Fibroblast of gingiva (primary cell): ENCODE measurements around the gene TMEM92.
"Not testable (repeated sequence)": the region's sequence is repeated elsewhere in the genome, so short reads cannot be mapped to it uniquely, and the experiment has no call there.

Experiments
- DNase-seq: peaks from one replicate; pipeline ENCODE4 v3.0.0-alpha.2; 2011; ENCODE audit warnings: low read depth

The TMEM92 gene

DNA sequence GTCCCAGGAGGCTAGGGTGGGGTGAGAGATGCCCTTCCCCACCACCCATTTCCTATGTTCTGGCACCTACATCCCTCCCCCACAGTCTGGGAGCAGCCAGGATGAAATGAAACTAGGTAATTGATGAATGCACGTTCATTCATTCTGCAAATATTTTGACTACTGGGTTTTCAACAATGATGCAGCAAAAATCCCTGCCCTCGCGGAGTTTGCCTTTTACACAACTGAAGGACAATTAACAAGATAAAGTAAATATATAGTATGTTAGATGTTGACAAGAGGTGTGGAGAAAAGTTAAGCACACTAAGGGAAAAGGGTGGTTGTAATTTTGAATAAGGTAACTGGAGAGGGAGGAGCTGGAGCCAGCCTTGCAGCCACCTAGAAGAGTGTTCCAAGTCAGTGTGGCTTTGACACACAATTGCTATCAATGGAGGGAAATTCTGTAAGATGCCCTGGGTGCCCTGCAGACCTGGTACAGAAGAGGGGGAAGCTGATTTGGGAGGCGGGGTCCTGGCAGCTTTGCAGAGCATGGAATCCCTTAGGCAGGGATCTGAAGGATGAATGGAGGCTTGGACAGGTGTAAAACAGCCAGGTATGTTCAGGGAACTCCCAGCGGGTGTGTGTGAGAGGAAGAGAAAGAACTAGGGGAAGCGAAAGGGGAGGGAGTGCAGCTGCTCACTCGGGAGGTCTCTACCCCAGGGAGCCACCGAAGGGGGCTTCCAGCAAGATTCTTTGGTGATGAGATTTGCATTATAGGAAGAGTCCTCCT lies 2.5 kb downstream of the TMEM92 start:
- DNase-seq = no peak

- no peak for DNase-seq
Measured at GRCh38 chr17:50277357-50277754, 3.1 kb downstream of the TMEM92 start.

- no peak for DNase-seq
Measured at GRCh38 chr17:50278526-50279180, 4.4 kb downstream of the TMEM92 start.

GRCh38 chr17:50279181-50279526 lies 4.9 kb downstream of the TMEM92 start:
- DNase-seq = no peak

DNA sequence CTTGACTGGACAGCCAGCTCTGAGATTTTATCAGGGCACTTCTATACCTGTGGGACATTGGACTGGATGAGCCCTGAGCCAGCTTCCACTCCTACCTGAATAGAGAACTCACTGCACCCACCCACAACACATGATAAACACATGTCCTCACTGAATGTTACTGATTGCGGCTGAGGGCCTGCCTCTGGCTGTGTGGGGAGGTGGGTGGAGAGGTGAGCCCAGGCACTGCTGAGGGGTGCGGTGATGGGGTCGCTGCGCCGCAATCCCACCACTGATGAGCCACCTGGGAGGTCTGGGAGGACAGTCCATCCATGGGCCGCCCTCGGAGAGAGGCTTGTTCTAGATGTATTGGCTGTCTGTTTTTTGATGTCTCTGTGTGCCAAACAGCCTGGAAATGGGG lies 5.4 kb downstream of the TMEM92 start:
- DNase-seq = no peak

DNA sequence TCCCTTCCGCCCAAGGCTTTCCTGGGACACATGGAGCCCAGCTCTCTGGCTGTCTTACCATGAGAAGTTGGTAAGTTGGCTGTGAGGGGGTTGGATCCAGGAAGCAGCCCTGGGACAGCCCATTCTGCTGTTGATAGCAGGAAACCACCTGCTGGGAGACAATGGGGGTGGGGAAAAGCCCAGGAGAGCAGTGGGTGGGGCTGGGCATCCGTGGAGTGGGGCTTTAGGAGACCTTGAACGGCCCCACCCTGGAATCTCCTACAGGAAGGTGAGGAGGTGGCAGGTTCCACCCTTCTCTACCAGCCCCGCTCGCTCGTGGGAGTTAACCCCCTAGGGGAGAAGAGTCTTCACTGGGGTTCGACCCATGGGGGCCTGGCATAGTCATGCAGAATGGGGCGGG lies 5.8 kb downstream of the TMEM92 start:
- no peak for DNase-seq

GRCh38 chr17:50280801-50281441 lies 6.7 kb downstream of the TMEM92 start:
- DNase-seq = no peak

- no peak for DNase-seq
Measured at GRCh38 chr17:50281739-50282401, 7.6 kb downstream of the TMEM92 start.

DNA sequence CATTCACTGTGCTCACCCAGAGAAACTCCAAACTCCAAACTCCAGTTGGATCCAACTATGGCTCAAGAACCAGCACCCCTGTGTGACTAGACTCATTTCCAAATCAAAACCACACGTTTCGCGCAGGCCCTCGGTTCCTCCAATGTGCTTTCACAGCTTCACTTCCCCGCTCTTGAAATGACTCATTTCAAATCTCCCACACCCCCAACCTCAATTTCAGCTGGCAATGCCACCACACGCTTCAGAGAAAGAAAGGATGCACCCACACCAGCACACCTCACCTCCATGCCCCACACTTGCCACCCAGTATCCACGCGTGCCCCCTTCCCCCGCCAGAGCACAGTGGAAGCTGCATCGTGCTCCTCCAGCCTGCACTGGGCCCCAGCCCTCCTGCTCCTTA lies 9.0 kb downstream of the TMEM92 start:
- DNase-seq = no peak

GRCh38 chr17:50283714-50284113 lies 9.4 kb downstream of the TMEM92 start:
- DNase-seq = no peak

DNA sequence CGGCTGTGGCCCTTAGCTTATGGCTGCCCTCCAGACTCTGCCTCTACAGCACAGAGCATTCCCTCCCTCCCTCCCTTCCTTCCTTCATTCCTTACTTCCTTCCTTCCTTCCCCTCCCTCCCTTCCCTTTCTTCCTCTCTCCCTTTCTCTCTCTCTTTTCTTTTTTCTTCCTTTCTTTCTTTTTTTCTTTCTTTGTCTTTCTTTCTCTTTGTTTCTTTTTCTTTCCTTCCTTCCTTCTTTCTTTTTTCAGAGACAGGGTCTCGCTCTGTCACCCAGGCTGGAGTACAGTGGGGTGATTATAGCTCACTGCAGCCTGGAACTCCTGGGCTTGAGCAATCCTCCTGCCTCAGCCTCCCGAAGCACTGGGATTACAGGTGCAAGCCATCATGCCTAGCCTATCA lies 11.7 kb downstream of the TMEM92 start:
- no peak for DNase-seq

GRCh38 chr17:50287302-50287701 lies 13.0 kb downstream of the TMEM92 start:
- DNase-seq = not testable (repeated sequence)

- DNase-seq = no peak
Measured at GRCh38 chr17:50288306-50288705, 14.0 kb downstream of the TMEM92 start.

DNA sequence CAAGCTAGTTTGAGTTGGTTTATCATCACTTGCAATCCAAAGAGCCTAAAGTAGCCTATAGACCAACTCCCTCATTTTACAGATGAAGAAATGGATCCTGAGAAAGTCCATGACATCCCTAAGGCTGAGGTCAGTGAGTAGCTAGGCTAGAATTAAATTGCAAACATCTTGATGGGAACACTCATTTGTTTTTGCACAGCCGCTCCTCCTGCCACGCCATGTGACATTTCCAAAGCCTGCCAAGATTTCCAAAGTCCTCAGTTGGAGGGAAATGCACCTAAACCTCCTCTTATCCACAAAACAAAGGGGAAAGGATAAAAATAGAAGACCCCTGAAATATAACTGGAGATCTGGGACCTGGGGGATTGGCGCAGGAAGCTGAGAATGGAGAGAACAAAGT lies 15.0 kb downstream of the TMEM92 start:
- peak; percentile 81 for DNase-seq

GRCh38 chr17:50289991-50290702 lies 15.9 kb downstream of the TMEM92 start:
- DNase-seq = peak; percentile 98

- DNase-seq = no peak
Measured at GRCh38 chr17:50290933-50291332, 16.7 kb downstream of the TMEM92 start.

- no peak for DNase-seq
Measured at GRCh38 chr17:50292465-50292864, 18.2 kb downstream of the TMEM92 start.

DNA sequence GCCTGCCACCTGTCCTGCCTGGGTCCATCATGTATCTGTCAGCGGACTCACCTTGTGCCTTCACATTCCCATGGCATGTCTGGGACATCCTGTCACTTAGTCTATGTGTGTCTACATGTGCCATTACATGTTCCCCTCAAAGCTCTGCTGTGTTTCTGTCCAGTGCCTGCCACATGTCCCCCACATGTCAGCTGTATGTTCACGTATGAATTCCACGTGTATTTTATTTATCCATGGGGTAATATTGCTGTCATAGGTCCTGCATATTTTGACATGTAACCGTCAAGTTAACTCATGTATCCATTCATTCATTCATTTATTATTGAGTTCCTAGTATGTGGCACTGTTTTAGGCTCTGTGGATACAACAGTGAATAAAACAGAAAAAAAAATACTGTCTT lies 20.8 kb downstream of the TMEM92 start:
- no peak for DNase-seq

DNA sequence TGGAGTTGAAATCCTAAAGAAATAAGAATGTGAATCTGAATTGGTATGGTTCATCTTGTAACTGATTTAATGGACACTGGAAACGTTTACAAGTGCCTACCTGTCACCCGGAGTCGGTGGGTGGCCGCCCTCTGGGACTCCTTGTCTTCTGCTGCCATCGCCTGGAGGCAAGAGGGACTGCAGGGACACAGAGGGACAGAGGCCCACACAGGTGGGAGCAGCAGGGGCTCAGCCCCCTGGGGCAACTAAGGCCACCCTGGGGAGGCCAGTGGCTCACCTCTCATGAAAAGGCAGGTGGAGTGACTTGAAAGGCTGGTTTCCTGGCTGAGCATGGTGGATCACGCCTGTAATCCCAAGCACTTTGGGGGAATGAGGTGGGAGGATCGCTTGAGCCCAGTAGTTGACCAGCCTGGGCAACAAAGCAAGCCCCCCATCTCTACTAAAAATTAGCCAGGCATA lies 23.2 kb downstream of the TMEM92 start:
- DNase-seq = peak; percentile 46

GRCh38 chr17:50298018-50298417 lies 23.8 kb downstream of the TMEM92 start:
- no peak for DNase-seq

GRCh38 chr17:50299776-50300175 lies 25.5 kb downstream of the TMEM92 start:
- DNase-seq = no peak

DNA sequence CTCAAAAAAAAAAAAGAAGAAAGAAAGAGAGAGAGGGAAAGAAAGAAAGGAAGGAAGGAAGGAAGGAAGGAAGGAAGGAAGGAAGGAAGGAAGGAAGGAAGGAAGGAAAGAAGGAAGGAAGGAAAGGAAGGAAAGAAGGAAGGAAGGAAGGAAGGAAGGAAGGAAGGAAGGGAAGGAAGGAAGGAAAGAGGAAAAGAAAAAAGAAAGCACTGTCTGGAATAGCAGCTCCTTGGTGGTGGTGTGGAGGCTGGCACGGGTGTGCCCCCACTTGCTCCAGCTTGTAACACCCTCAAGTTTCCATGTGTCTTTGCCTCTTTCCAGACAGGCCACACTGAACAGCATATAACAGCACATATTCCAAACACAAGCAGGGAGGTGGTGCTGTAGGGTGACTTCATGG lies 26.6 kb downstream of the TMEM92 start:
- DNase-seq = not testable (repeated sequence)
